GM12865 (cell line): ENCODE measurements around the gene PPP2R3B.
"Not testable (repeated sequence)": the region's sequence is repeated elsewhere in the genome, so short reads cannot be mapped to it uniquely, and the experiment has no call there.

Source experiments
- DNase-seq: peaks from one replicate; pipeline ENCODE4 v3.0.0; 2010; ENCODE audit warnings: low read depth
- H3K4me3 ChIP-seq: 2 replicates; pipeline ENCODE4 v1.5.1; 2011; ENCODE audit warnings: mild to moderate bottlenecking, low read depth, low read length, control low read depth
- CTCF ChIP-seq: IDR thresholded peaks from 2 replicates; pipeline ENCODE4 v1.5.1; 2011; ENCODE audit warnings: low read length, control low read depth, low read depth, inconsistent platforms; ENCODE audit not compliant: insufficient read depth; ENCODE audit errors: missing control alignments

The PPP2R3B gene

GRCh38 chrX:313546-313945 is 73.2 kb downstream of the PPP2R3B start:
- no peak overlapping the region for H3K4me3 ChIP-seq
- no peak for TF ChIP-seq CTCF
- DNase-seq, result no peak

- TF ChIP-seq CTCF, result no peak
- DNase-seq, result no peak
- H3K4me3 ChIP-seq, result no peak overlapping the region
These were observed 73.9 kb downstream of the PPP2R3B start for GRCh38 chrX:312621-313331.

GRCh38 chrX:311156-312129 is 75.3 kb downstream of the PPP2R3B start:
- TF ChIP-seq CTCF, result no peak
- no peak overlapping the region for H3K4me3 ChIP-seq
- no peak for DNase-seq

- no peak overlapping the region for H3K4me3 ChIP-seq
- TF ChIP-seq CTCF, result no peak
- DNase-seq, result no peak
These were observed 76.0 kb downstream of the PPP2R3B start for GRCh38 chrX:310621-311155.

- no peak for TF ChIP-seq CTCF
- H3K4me3 ChIP-seq, result no peak overlapping the region
- DNase-seq, result no peak
These were observed 77.7 kb downstream of the PPP2R3B start for GRCh38 chrX:308821-309520.

- TF ChIP-seq CTCF, result no peak
- no peak for DNase-seq
- H3K4me3 ChIP-seq, result no peak overlapping the region
These were observed 79.2 kb downstream of the PPP2R3B start for GRCh38 chrX:307261-308111.

GRCh38 chrX:306614-307251 is 80.0 kb downstream of the PPP2R3B start:
- DNase-seq, H3K4me3 ChIP-seq: not testable (repeated sequence)

- H3K4me3 ChIP-seq, DNase-seq: not testable (repeated sequence)
These were observed 80.7 kb downstream of the PPP2R3B start for GRCh38 chrX:305781-306613.
